ENCODE results near the gene HASPIN.

GRCh38 chr17:3772764-3773163 is 49.1 kb downstream of the HASPIN start:
- no peak for TF ChIP-seq ZSCAN32 (CRISPR knock-in tag; IDR thresholded peaks at IDR 0.05)
- TF ChIP-seq E2F8 (IDR thresholded peaks at IDR 0.05; ENCODE audit: low read depth, partially characterized antibody) = no peak
- no peak for TF ChIP-seq ELK3 (CRISPR knock-in tag; IDR thresholded peaks at IDR 0.05)
- TF ChIP-seq POLR2A (conservative IDR thresholded peaks at IDR 0.05) = no peak
- TF ChIP-seq ARID3A (IDR thresholded peaks at IDR 0.05; ENCODE audit: borderline replicate concordance, low read depth, low read length) = no peak
- no peak for TF ChIP-seq ZZZ3 (IDR thresholded peaks at IDR 0.05)
- no peak for TF ChIP-seq GABPA (tag; conservative IDR thresholded peaks at IDR 0.05; ENCODE audit: low read depth)
- no peak for TF ChIP-seq ZFX (CRISPR knock-in tag; IDR thresholded peaks at IDR 0.05)
- 0 out of 6 replicates have a peak, but pooled peaks of 1 of the 3 experiments have one; percentile 12 for TF ChIP-seq CTCF (IDR thresholded peaks at IDR 0.05 in 2 of 3, conservative IDR thresholded peaks at IDR 0.05 in 1 of 3; ENCODE audit: insufficient read depth in 2 of 3, low read depth in 1 of 3, low read length in 3 of 3)
